Gastroesophageal sphincter (tissue), 3 donors: ENCODE data around the gene POU2F1.

Experiments used
- CTCF ChIP-seq, 4 experiments: fragments of 200-600 bp in 2 of 4; fragments of 450-650 bp in 2 of 4; sonication (generic) in 1 of 4; IDR thresholded peaks; one replicate each; pipeline ENCODE4 v1.5.1; 2017 to 2019; ENCODE audit warnings: antibody characterized with exemption in 4 of 4, mild to moderate bottlenecking in 2 of 4, moderate library complexity in 2 of 4
- EP300 ChIP-seq: sonication (generic); formaldehyde crosslinking; IDR thresholded peaks from one replicate; pipeline ENCODE4 v1.6.1; 2017; ENCODE audit warnings: antibody characterized with exemption, mild to moderate bottlenecking

- TF ChIP-seq EP300 = no peak
- TF ChIP-seq CTCF (IDR thresholded peaks at IDR 0.05) = no peak
Measured at GRCh38 chr1:167288390-167289074, 67.8 kb downstream of the POU2F1 start.
